HG02973 (cell line): Measurements from ENCODE around the gene AOPEP.

Experiments used
- ATAC-seq: cut with Tn5 transposase; IDR thresholded peaks from one replicate; pipeline ENCODE4 v1.9.1; 2021; ENCODE audit warnings: moderate library complexity; ENCODE audit not compliant: unreplicated experiment

AOPEP gene

DNA sequence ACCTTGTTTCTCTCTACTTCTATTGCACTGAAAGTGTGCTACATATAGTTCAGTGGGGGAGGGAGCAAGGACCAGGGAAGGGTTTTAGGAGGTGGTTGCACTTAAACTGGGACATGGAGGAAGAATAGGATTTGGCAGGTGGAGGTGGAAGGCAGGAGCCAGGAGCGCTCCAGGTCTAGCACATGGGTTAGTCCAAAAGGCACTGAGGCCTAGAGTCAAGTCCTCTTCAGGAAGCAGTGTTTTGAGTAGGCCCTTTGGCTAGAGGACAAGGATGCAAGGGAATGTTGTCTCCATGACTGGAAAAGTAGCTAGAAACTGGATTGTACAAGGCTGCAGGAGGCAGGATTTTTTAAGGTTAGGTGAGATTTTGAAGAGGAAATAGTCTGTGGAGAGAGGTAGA is 31.5 kb downstream of the AOPEP start:
- no peak for ATAC-seq

DNA sequence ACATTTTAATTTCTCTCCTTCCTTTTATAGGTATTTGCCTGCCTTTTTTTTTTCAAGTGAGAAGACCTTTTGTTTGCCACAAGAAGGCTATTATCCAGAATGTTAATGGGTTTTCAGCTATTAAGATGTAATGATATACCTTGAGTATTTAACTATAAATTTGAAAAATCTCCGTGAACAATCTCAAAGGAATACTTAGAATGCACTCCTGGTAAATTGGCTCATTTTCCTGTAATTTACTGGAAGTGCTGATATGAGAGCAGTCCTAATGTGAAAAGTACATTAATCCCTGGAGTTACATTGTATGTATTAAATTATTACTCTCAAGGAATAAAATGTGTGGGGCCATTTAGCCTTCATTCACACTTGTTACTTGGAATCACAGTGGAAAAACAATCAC is 32.4 kb downstream of the AOPEP start:
- no peak for ATAC-seq

- no peak for ATAC-seq
Measured at GRCh38 chr9:94760010-94760409, 33.5 kb downstream of the AOPEP start.

DNA sequence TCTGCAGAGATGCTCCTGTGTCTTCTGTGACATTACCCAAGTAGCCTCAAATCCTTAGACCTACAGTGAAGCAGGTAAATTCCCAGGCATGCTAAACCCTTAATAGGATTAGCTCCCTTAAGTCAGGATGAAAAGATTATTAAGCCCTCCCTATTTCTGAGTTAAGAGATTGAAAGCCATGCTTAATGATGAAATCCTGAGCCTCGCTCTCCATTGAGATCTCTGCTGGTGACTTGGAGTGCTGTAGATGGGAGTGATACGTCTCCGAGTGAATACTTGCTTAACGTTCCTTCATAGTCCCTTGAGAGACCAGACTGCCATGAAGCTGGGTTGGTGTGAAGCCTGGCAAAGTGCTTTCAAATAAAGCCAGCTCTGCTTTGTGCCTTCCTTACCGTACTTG is 34.2 kb downstream of the AOPEP start:
- ATAC-seq = no peak

DNA sequence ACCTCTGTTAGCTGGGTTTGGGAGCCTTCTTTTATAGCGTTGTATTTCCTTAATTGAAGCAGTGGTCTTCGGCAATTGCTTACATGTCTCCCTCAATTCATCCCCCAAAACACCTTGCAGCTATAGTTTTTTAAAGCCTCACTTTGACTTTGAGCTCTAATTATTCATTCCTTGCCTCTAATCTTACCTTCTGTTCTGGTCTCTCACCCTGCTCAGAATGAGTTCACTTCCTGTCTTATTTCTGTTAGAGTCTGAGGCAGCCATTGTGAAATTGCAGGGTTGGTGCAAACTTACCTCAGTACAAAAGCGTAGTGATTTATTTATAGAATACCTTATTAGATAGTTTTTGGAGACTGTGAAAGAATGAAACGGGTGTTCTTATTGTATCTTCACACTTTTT is 35.0 kb downstream of the AOPEP start:
- ATAC-seq = no peak

DNA sequence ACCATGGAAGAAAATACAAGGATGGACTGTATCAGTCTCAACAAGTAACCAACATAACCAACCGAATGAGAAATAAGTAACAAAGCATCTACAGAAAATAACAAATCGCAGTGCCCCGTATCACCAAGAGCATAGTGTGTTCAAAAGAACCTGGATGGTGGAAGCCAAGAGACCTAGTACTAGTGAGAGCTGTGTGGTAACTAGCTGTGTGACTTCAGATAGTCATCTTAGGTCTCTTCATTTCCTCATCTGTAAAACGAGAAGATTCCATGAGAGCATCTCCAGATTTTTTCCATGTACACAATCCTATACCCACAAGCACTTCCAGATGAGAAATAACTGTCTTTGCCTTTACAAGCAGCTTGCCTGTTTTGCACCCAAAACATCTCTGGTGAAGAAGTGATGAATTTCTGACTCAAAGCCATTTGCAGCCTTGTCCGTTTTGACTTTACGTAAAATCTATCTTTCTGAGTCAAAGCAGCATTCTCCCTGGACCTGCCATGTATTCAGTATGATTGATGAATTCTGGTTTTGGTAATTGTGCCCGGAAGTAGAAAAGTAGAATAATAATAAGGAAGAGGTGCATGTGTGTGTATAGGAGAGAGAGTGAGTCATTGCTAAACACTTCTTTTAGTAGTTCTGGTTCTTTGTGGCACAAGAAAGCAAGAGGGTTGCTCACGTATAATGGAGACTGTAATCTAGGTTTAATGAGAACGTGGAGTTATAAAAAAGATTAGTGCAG is 41.0 kb downstream of the AOPEP start:
- ATAC-seq = no peak

- no peak for ATAC-seq
Measured at GRCh38 chr9:94768766-94769165, 42.3 kb downstream of the AOPEP start.

GRCh38 chr9:94770334-94770733 is 43.8 kb downstream of the AOPEP start:
- no peak for ATAC-seq

DNA sequence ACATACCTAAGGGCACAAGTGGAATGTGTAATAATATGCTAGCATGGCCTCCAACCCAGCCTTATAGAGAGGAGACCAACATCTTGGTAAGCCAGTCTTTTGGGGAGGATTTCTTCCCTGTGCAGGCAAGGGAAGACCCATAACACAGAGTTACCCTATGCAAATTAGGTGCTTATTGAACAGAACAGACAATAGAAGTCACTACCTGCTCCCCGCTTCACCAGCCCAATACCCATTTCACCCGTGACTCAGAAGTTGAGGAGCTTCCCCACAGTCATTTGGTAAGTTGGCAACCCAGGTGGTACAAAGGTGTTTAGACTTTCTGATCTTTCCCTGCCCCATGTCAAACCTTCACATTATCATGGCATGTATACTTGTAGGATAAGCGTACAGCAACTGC is 44.6 kb downstream of the AOPEP start:
- ATAC-seq = no peak

DNA sequence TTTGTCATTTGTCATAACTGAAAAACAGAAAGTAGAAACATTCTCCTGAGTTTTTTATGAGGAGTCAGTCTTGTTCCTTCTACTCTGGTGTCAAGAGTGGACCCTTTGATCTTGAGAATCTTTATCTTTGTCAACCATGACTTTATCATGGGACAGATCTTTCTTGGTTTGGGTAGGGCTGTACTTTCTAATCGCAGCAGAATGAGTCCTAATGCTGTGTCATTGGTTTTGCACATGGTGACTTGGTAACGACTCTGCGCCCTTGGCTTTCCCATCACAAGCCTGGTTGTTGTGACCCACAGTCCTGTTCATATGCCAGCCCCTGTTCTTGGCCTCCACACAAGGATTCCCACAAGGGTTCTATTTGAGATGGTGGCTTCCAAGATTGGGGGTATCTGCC is 45.6 kb downstream of the AOPEP start:
- no peak for ATAC-seq

- ATAC-seq = no peak
Measured at GRCh38 chr9:94772639-94773303, 46.3 kb downstream of the AOPEP start.

GRCh38 chr9:94773655-94774054 is 47.2 kb downstream of the AOPEP start:
- ATAC-seq = no peak

DNA sequence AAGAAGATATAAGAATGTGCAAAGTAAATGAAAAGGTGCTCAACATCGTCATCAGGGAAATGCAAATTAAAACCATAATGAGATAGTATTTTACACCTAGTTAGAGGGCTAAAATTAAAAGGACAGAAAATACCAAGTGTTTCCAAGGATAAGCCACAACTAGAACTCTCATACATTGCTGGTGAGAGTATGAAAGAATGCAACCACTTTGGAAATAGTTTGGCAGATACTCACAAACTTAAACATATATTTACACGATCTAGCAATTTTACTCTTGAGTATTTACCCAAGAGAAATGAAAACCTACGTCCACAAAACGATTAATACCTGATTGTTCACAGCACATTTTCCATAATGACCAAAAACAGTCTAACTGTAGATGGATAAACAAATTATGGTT is 51.5 kb downstream of the AOPEP start:
- no peak for ATAC-seq

- no peak for ATAC-seq
Measured at GRCh38 chr9:94779031-94779430, 52.5 kb downstream of the AOPEP start.

- no peak for ATAC-seq
Measured at GRCh38 chr9:94779693-94780290, 53.3 kb downstream of the AOPEP start.

DNA sequence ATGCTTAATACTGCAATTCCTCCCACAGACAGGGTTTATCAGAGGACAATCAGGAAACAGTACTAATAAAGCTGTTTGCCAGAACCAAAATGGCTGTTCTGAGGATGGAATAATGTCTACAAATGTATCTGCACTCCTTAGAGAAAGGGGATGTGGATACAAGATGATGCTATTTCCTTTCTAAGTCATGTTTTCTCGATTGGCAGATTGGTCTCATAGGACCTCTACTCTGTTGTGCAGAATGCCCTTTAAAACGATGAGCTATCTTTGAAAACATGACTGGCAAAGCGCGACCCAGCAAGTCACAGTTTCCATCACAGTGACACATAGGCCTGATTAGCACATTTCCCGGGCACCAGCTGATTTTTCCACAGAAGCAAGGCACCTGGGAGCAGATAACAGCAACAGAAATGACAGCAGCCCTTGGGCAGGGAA is 54.0 kb downstream of the AOPEP start:
- no peak for ATAC-seq

DNA sequence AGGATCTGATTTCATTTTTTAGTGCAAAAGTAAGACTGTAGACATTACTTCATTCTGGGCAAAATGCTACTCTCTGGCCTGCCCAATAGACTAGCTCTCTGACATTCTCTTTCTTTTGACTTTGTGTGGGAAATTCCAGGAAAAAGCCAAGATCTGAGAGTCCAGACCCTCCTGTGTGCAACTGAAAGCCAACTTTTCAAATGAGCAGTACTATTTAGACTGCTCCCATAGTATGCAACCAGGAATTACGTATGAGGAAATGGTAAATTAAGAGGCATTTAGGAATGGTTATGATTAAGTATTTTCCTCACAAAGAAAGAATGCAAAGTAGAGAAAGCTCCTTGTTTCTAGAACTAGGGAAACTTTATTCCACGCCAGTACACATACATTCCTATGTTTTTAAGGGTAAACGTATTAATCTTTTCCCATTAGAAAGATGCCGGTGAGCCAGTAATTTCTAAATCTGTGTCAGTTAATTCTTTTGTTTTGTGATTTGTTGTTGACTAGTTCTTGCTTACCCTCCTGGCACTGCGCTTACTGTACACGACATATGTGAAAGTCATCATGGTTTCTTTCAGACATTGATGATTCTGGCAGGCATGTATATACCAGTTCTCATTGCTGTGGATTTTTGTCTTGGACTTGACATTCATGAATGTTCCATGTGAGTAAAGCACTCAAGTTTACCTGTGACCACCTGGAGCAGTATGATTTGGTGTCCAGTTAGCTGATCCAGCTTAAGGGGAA is 56.0 kb downstream of the AOPEP start:
- ATAC-seq = no peak

DNA sequence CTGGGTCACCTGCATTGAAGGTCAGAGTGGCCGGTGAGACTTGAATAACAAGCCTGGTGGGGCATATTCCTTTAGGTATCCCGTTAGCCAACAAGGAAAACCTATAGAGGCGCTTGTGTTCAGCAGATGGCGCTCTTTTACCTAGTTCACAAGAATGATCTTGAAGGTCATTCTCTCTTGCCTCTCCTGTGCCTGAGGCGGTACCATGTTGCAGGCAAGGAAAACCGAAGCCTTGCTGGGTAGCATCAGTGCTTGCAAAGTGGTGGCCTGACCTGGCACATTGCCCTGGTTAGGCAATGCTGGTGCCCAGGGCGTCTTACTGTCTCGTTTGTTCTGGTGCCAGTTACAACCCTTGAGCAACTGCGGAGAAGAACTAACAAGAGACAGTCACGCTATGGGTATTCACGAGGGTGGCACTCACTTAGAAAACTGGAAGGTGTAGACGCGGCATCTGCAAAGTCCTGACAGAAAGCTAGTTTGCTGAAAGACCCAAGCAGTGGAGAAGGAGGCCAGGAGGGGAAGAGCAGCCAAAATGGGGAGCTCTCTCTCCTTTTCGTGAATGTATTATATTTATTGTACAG is 56.7 kb downstream of the AOPEP start:
- ATAC-seq = no peak

- ATAC-seq = no peak
Measured at GRCh38 chr9:94783928-94784327, 57.4 kb downstream of the AOPEP start.

DNA sequence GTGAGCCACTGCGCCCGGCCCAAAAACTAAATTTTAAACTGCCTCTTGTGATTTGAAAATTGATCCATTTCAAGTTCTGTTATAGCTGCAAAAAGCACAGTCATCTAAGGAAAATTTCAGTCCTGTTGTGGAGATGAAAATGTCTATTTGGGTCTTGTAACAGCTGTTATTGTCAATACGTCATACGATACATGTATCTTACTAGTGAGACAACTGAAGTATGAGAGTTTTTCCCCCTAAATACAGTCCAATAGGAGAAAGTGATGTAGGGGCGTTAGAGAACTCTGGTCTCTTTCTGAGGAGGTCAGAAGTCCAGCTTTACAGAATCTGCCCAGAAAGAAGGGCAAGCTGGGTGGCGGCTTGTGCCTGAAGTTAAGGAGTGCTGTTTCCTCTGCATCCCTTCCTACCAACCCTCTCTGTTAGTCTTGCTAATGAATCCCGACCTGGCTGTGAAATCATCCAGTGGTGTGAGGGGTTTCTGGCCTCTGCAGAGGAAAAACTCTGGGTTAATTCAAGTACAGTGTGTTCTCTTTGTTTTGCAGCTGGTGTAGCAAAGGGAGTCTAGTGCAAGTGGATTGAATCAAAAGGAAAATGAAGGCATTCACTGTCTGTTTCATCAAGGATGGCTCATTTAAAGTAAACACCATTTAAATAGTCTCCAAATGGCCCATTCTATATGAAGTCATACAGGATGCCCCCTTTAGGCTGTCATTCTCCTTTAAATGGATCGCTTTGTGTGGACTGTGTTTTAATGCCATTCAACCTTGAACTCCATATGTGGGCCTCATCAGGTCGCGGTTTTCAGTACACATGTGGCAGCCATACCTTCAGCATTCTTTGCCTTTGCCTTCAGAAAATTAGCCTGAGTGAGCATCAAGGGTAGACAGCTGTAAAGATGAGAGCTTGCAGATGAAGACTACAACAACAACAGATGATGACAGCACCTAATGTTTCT is 59.0 kb downstream of the AOPEP start:
- ATAC-seq = no peak
